NOMO-1 treated with DMSO at 0.1 percent for 48 hours (cell line): ENCODE data around the gene SMIM31.

Experiments
- DNase-seq: peaks from one replicate; lab custom pipeline; 2025; ENCODE audit not compliant: unreplicated experiment; lab: John Stamatoyannopoulos, UW

The SMIM31 gene

GRCh38 chr4:164783976-164784375 is 30.0 kb downstream of the SMIM31 start:
- DNase-seq = no peak

GRCh38 chr4:164789047-164789446 is 35.1 kb downstream of the SMIM31 start:
- DNase-seq = no peak

GRCh38 chr4:164790249-164790648 is 36.3 kb downstream of the SMIM31 start:
- no peak for DNase-seq

DNA sequence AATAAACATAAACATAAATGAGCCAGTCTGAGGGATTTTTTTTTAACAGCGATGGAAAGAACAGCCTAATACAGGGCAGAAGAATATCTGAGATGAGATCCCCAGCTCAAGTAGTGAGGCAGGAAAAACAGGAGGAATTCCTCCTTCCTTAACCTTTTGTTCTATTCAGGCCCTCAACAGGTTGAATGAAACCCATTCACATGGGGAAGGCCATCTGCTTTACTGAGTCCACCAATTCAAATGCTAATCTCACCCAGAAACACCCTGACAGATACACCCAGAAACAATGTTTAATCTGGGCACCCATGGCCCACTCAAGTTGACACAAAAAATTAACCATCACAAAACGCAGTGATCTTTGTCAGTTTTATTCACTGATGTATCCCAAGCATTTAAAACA is 45.5 kb downstream of the SMIM31 start:
- DNase-seq = no peak

DNA sequence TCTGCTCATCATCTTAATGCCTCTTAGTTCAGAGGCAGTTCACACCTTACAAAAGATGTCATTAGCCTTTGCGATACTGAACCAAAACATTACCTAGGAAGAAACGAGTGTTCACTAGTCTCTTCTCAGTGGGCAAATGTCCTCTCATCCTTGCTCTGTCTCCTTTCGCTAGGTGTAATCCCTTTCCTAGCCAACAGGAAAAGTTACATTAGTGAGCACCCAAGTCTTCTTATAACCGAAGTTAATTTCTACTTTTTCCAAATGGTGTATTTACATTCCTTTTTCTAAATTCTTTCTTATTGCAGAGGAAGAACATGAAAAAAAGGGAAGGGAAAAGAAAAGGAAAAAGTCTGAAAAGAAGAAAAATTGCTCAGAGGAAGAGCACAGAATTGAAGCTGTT is 46.9 kb downstream of the SMIM31 start:
- DNase-seq = no peak

- no peak for DNase-seq
Measured at GRCh38 chr4:164802301-164802901, 48.5 kb downstream of the SMIM31 start.

GRCh38 chr4:164803702-164804101 is 49.8 kb downstream of the SMIM31 start:
- no peak for DNase-seq

DNA sequence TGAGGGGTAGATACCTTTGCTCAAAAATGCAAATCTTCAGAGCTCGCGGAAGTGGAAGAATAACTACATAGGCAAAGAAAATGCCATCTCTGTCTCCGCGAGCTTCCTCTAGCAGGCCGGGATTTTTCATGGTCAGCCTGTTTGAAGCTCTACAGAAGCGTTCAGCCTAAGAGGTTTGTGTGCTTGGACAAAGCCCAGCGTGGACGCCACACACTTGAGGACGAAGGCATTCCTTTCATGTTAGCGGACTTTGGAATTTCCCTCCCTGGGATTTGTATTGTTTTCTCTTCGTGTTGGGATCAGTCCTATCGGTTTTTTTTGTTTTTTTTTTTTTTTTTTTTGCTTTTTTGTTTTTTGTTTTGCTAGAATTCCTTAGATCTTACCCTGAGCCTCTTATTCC is 53.7 kb downstream of the SMIM31 start:
- no peak for DNase-seq

DNA sequence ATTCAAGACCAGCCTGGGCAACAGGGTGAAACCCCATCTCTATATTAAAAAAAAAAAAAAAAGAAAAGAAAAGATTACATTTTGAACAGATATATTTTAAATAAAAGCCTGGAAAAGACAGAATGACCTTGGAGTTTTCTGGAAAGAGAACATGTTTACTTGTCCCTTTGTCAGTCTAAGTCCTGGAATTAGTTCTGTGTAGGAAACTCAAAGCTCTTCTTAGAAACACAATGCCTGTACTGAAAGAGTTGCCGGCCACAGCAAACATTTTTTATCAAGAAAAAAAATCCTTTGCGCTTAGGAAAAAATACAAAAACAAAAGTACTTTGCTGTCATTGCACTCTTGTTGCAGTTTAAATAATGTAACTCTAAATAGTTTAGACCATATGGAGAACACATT is 59.6 kb downstream of the SMIM31 start:
- DNase-seq = no peak

- no peak for DNase-seq
Measured at GRCh38 chr4:164815711-164816110, 61.8 kb downstream of the SMIM31 start.

DNA sequence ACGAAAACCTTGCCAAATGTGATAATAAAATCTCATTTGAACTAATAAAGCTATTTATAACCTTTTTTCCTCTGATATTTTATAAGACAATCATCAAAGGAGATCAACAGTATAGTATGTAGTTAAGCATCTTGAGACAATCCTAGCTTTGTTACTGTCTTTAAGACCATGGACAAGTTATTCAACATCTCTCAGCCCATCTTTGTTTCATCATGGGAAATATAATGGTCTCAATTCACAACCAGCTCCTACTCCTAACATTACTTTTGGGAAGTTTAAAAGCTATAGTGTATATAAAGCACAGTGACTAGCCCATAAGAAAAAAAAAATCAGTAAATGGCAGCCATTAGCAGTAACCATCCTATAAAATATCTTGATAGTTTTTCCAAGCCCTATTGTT is 65.4 kb downstream of the SMIM31 start:
- no peak for DNase-seq

- DNase-seq = no peak
Measured at GRCh38 chr4:164821711-164822110, 67.8 kb downstream of the SMIM31 start.

- no peak for DNase-seq
Measured at GRCh38 chr4:164824581-164824980, 70.7 kb downstream of the SMIM31 start.

DNA sequence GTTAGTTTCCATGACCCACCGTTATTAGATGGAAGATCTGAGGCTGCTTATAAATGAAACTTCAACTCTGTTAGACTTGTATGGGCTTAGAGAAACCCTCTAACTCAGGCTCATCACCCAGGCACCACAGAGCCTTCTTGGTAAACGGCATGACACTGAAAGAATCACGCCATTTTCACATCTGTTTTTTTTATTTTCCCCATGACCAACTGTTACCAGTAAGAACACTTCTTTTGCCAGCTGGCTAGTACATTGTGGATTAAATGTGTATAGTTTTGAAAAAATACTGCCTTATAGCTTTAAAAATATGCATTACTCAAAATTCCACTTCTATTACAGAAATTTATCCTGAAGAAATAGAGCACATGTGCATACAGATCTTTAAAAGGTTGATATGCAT is 75.0 kb downstream of the SMIM31 start:
- DNase-seq = no peak

- no peak for DNase-seq
Measured at GRCh38 chr4:164846566-164846965, 92.6 kb downstream of the SMIM31 start.

- no peak for DNase-seq
Measured at GRCh38 chr4:164847016-164847415, 93.1 kb downstream of the SMIM31 start.

- DNase-seq = no peak
Measured at GRCh38 chr4:164847967-164848649, 94.2 kb downstream of the SMIM31 start.
